ENCODE measurements around the gene ZXDC.

DNA sequence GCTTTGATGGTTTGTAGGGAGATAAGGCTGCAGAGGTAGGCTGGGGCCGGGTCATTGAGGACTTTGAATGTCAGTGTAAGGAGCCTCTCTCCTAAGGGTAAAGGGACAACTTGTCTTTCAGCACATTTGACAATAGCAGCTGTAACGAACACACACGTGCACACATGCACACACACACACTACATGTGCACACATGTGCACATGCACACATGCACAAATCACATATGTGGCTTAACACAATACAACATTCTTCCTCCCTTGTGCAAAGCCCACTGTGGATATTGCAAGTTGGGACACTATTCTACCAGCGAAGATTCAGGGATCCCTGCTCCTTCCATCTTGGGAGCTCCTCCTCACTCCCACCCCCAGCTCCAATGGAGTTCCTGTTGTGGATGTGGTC lies 82.1 kb downstream of the ZXDC start:
- TF ChIP-seq POLR2A (IDR thresholded peaks at IDR 0.05; ENCODE audit: low read depth, low read length), result no peak
- no peak for TF ChIP-seq POU2F2 (IDR thresholded peaks at IDR 0.05; ENCODE audit: low read depth, low read length)
- no peak for TF ChIP-seq TAF1 (IDR thresholded peaks at IDR 0.05; ENCODE audit: low read depth, low read length)

Data from GM12891 (cell line).